ENCODE data around the gene CYP24A1. TPM values are rescaled to one million over a fixed set of nuclear protein-coding genes. Genes with fewer than 3 reads are reported as not detected.

CYP24A1 gene
- total RNA-seq, 1 experiment from 2014 or later, result 0.28 TPM

DNA sequence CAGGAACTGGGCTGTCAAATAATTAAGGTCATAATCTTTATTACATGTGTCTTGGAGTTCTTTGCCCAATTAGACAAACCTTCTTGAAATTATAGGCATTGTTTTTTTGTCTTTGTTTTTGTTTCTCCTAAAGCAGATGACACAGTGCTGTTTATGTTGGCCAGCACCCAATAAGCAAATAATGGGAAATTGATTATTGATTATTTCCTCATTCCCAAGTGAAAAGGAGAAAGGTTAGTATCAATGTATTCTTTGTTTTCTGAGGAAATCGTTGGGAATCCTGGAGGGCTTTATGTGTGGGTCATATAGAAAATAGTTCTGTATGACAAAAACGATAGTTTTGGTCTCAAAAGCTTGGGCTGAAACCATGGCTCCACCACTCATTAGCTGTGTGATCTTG is 4.5 kb upstream of the CYP24A1 start:
- intact Hi-C loops (cut with micrococcal nuclease), result no loop called here
- Mint-ChIP-seq H3K36me3 (ENCODE audit: insufficient read depth, unreplicated experiment) (no peaks in the 10 kb centered on the region), H3K27ac (ENCODE audit: low read depth, unreplicated experiment) (no peak overlapping the region), H3K4me3 (ENCODE audit: unreplicated experiment) (no peak overlapping the region), H3K27me3 (ENCODE audit: insufficient read depth, unreplicated experiment) (no peaks in the 10 kb centered on the region), H3K9me3 (ENCODE audit: unreplicated experiment) (no peaks in the 10 kb centered on the region), H3K4me1 (ENCODE audit: insufficient read depth, unreplicated experiment) (peaks cover 31% of the 10 kb centered on the region)
- TF ChIP-seq, protein P1, sequence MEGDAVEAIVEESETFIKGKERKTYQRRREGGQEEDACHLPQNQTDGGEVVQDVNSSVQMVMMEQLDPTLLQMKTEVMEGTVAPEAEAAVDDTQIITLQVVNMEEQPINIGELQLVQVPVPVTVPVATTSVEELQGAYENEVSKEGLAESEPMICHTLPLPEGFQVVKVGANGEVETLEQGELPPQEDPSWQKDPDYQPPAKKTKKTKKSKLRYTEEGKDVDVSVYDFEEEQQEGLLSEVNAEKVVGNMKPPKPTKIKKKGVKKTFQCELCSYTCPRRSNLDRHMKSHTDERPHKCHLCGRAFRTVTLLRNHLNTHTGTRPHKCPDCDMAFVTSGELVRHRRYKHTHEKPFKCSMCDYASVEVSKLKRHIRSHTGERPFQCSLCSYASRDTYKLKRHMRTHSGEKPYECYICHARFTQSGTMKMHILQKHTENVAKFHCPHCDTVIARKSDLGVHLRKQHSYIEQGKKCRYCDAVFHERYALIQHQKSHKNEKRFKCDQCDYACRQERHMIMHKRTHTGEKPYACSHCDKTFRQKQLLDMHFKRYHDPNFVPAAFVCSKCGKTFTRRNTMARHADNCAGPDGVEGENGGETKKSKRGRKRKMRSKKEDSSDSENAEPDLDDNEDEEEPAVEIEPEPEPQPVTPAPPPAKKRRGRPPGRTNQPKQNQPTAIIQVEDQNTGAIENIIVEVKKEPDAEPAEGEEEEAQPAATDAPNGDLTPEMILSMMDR (IDR thresholded peaks at IDR 0.05; ENCODE audit: unreplicated experiment), result no peak
- CTCF ChIA-PET, result interaction anchor here (0.7 to 2.8 kb wide), 5 partner anchors 19 to 75 kb away, joined by 3 to 10 read pairs (median 5); no protein-coding TSS in a partner anchor
- DNase-seq (ENCODE audit: unreplicated experiment), result no peak
- BruUV-seq (replicated peaks), result no TSS peak
- POLR2A ChIA-PET, result interaction anchor here (1.2 to 6.5 kb wide), 3 partner anchors 46 to 72 kb away, joined by 3 to 78 read pairs (median 13); no protein-coding TSS in a partner anchor

- H3K4me3 Mint-ChIP-seq (ENCODE audit: unreplicated experiment), result no peak overlapping the region
- ChIA-PET POLR2A (interaction anchor here (0.8 to 1.2 kb wide), 2 partner anchors 45 to 71 kb away, joined by 3 read pairs; no protein-coding TSS in a partner anchor), CTCF (interaction anchor here (0.8 to 3.1 kb wide), 7 partner anchors 20 to 261 kb away, joined by 3 to 17 read pairs (median 5); no protein-coding TSS in a partner anchor)
- no peaks in the 10 kb centered on the region for H3K27me3 Mint-ChIP-seq (ENCODE audit: insufficient read depth, unreplicated experiment)
- peaks cover 24% of the 10 kb centered on the region for H3K4me1 Mint-ChIP-seq (ENCODE audit: insufficient read depth, unreplicated experiment)
- no peaks in the 10 kb centered on the region for H3K9me3 Mint-ChIP-seq (ENCODE audit: unreplicated experiment)
- intact Hi-C loops (cut with micrococcal nuclease), result no loop called here
- DNase-seq (ENCODE audit: unreplicated experiment), result no peak
- no peak overlapping the region for H3K27ac Mint-ChIP-seq (ENCODE audit: low read depth, unreplicated experiment)
- TF ChIP-seq, protein P1 (IDR thresholded peaks at IDR 0.05; ENCODE audit: unreplicated experiment), result no peak
- no TSS peak for BruUV-seq (replicated peaks)
- H3K36me3 Mint-ChIP-seq (ENCODE audit: insufficient read depth, unreplicated experiment), result no peaks in the 10 kb centered on the region
Measured at GRCh38 chr20:54177378-54177777, 3.6 kb upstream of the CYP24A1 start.

DNA sequence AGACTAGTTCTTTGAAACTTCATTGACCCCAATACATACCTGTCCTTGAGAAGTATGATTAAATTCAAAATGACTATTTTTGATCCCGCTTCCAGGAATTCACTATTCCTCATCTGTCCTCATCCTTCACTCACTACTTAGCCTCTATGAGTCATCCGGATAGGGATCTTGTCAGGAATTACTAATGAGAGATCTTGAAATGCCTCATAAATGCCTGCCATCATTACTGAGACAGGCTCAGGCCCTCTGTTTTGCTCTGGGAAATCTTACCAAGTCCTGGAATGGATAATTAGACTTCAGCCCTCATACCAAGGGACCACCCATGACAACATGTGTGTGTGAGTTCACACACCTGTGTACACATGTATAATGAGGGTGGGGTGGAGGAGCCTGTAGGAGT is 2.8 kb upstream of the CYP24A1 start:
- Mint-ChIP-seq H3K36me3 (ENCODE audit: insufficient read depth, unreplicated experiment) (no peaks in the 10 kb centered on the region), H3K27ac (ENCODE audit: low read depth, unreplicated experiment) (no peak overlapping the region), H3K4me3 (ENCODE audit: unreplicated experiment) (no peak overlapping the region), H3K27me3 (ENCODE audit: insufficient read depth, unreplicated experiment) (no peaks in the 10 kb centered on the region), H3K9me3 (ENCODE audit: unreplicated experiment) (no peaks in the 10 kb centered on the region), H3K4me1 (ENCODE audit: insufficient read depth, unreplicated experiment) (peaks cover 22% of the 10 kb centered on the region)
- TF ChIP-seq, protein P1 (IDR thresholded peaks at IDR 0.05; ENCODE audit: unreplicated experiment), result no peak
- ChIA-PET CTCF (interaction anchor here (2.1 to 3.1 kb wide), 5 partner anchors 21 to 79 kb away, joined by 7 to 17 read pairs (median 10); no protein-coding TSS in a partner anchor), POLR2A (interaction anchor here (0.6 to 2.6 kb wide), 6 partner anchors 9 to 94 kb away, joined by 3 to 13 read pairs (median 4); no protein-coding TSS in a partner anchor)
- no TSS peak for BruUV-seq (replicated peaks)
- intact Hi-C loops (cut with micrococcal nuclease), result no loop called here
- peak; percentile 70 for DNase-seq (ENCODE audit: unreplicated experiment)

GRCh38 chr20:54174457-54175175 is 830 bp upstream of the CYP24A1 start:
- peak overlapping the region; percentile 67 for H3K4me3 Mint-ChIP-seq (ENCODE audit: unreplicated experiment)
- no TSS peak for BruUV-seq (replicated peaks)
- no peaks in the 10 kb centered on the region for H3K9me3 Mint-ChIP-seq (ENCODE audit: unreplicated experiment)
- POLR2A ChIA-PET, result interaction anchor here (0.5 to 2.6 kb wide), 7 partner anchors 14 to 268 kb away, joined by 3 to 13 read pairs (median 6); no protein-coding TSS in a partner anchor
- intact Hi-C loops (cut with micrococcal nuclease), result no loop called here
- CTCF ChIA-PET, result interaction anchor here (0.8 to 3.1 kb wide), 14 partner anchors 10 to 112 kb away, joined by 3 to 17 read pairs (median 4); partner anchors contain the start of gene PFDN4
- TF ChIP-seq, protein P1 (IDR thresholded peaks at IDR 0.05; ENCODE audit: unreplicated experiment), result no peak
- peaks cover 13% of the 10 kb centered on the region for H3K4me1 Mint-ChIP-seq (ENCODE audit: insufficient read depth, unreplicated experiment)
- no peaks in the 10 kb centered on the region for H3K36me3 Mint-ChIP-seq (ENCODE audit: insufficient read depth, unreplicated experiment)
- DNase-seq (ENCODE audit: unreplicated experiment), result no peak
- no peaks in the 10 kb centered on the region for H3K27me3 Mint-ChIP-seq (ENCODE audit: insufficient read depth, unreplicated experiment)
- H3K27ac Mint-ChIP-seq (ENCODE audit: low read depth, unreplicated experiment), result no peak overlapping the region
